Measurements from ENCODE around the gene COPS7B. TPM values are rescaled to one million over a fixed set of nuclear protein-coding genes. Genes with fewer than 3 reads are reported as not detected.

The COPS7B gene
- total and polyA plus RNA-seq, 10 of the 15 experiments (the other 5 are each of a cell fraction or from before 2014, with no cell fraction given), result 6.3 to 58.8 (median 40.4) TPM

DNA sequence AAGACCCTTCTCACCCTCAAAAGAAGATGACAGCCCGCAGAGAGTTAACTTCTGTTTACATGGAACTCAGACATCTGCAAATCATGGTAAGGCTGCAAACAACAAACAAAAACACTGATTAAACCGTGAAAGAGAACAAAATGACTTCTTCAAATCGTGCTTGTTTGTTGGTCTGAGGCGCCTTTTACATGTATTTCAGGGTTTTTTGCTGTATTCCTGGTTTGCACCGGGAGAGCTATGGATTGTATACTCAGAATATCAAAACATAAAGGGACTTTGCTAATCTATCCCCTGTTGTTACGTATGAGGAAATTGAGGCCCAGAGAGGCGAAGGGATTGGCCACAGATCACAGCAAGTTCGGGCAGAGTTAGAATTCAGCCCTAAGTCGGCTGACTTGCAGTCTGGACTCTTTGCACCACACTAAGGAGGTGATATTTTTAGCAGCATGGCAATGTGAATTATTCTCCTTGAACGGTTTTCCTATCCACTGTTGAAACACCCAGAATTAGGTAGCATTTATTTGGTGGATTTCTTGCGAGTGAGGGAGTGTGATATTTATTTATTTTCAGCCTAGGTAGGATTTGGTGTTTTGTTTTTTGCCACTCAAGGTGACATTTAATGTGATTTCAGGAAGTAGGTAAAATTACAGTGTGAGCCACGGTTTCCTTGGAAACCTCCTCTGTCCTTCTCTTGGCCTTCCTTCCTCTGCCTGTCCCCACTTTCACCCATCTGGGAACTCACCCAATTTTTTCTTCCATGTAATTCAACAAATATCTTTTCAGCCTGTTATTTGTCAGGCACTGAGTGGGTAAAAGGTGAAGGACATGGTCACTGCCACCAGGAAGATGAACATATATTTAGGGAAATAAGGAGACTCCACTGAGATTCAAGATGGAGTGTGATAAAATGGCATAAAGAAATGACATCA lies 4.2 kb upstream of the COPS7B start (continued):
- TF ChIP-seq TCF3 (IDR thresholded peaks at IDR 0.05; ENCODE audit: borderline replicate concordance, insufficient read depth, low read depth, low read length) (no peak), KAT2A (conservative IDR thresholded peaks at IDR 0.05; ENCODE audit: control insufficient read depth, low read depth, low read length) (no peak), KDM1A (IDR thresholded peaks at IDR 0.05; ENCODE audit: borderline replicate concordance) (no peak), HDAC6 (IDR thresholded peaks at IDR 0.05; ENCODE audit: unreplicated experiment) (no peak), BCL11A (IDR thresholded peaks at IDR 0.05; ENCODE audit: low read depth, low read length) (no peak), MTA3 (IDR thresholded peaks at IDR 0.05; ENCODE audit: borderline replicate concordance, low read length) (peak; percentile 55; the same call in 1 of the 2 replicates), MTA2 (IDR thresholded peaks at IDR 0.05; ENCODE audit: low read depth) (no peak), RFX5 (IDR thresholded peaks at IDR 0.05; ENCODE audit: low read depth, low read length) (no peak), HCFC1 (IDR thresholded peaks at IDR 0.05; ENCODE audit: low read length) (no peak), ZZZ3 (IDR thresholded peaks at IDR 0.05; ENCODE audit: control insufficient read depth, insufficient read length, low read depth) (no peak), STAT1 (conservative IDR thresholded peaks at IDR 0.05) (no peak), NBN (IDR thresholded peaks at IDR 0.05) (0 out of 2 replicates have a peak, but pooled peaks have one; percentile 15), YY1 (IDR thresholded peaks at IDR 0.05; ENCODE audit: low read depth, low read length) (no peak), BHLHE40 (IDR thresholded peaks at IDR 0.05; ENCODE audit: borderline replicate concordance in 1 of 2, low read depth in 2 of 2, low read length in 1 of 2) (peak in 1 of 2 experiments; percentile 11; a peak in 1 of 4 replicates)
- TF ChIP-seq, protein P1, sequence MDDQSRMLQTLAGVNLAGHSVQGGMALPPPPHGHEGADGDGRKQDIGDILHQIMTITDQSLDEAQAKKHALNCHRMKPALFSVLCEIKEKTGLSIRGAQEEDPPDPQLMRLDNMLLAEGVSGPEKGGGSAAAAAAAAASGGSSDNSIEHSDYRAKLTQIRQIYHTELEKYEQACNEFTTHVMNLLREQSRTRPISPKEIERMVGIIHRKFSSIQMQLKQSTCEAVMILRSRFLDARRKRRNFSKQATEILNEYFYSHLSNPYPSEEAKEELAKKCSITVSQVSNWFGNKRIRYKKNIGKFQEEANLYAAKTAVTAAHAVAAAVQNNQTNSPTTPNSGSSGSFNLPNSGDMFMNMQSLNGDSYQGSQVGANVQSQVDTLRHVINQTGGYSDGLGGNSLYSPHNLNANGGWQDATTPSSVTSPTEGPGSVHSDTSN (IDR thresholded peaks at IDR 0.05; ENCODE audit: insufficient replicate concordance, low read depth, low read length), result no peak
- TF ChIP-seq, protein P2, sequence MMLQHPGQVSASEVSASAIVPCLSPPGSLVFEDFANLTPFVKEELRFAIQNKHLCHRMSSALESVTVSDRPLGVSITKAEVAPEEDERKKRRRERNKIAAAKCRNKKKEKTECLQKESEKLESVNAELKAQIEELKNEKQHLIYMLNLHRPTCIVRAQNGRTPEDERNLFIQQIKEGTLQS (IDR thresholded peaks at IDR 0.05; ENCODE audit: borderline replicate concordance, extremely low read depth, low read depth, low read length), result no peak
- TF ChIP-seq, protein P3, sequence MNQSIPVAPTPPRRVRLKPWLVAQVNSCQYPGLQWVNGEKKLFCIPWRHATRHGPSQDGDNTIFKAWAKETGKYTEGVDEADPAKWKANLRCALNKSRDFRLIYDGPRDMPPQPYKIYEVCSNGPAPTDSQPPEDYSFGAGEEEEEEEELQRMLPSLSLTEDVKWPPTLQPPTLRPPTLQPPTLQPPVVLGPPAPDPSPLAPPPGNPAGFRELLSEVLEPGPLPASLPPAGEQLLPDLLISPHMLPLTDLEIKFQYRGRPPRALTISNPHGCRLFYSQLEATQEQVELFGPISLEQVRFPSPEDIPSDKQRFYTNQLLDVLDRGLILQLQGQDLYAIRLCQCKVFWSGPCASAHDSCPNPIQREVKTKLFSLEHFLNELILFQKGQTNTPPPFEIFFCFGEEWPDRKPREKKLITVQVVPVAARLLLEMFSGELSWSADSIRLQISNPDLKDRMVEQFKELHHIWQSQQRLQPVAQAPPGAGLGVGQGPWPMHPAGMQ (IDR thresholded peaks at IDR 0.05; ENCODE audit: borderline replicate concordance), result no peak
- TF ChIP-seq, protein P4, sequence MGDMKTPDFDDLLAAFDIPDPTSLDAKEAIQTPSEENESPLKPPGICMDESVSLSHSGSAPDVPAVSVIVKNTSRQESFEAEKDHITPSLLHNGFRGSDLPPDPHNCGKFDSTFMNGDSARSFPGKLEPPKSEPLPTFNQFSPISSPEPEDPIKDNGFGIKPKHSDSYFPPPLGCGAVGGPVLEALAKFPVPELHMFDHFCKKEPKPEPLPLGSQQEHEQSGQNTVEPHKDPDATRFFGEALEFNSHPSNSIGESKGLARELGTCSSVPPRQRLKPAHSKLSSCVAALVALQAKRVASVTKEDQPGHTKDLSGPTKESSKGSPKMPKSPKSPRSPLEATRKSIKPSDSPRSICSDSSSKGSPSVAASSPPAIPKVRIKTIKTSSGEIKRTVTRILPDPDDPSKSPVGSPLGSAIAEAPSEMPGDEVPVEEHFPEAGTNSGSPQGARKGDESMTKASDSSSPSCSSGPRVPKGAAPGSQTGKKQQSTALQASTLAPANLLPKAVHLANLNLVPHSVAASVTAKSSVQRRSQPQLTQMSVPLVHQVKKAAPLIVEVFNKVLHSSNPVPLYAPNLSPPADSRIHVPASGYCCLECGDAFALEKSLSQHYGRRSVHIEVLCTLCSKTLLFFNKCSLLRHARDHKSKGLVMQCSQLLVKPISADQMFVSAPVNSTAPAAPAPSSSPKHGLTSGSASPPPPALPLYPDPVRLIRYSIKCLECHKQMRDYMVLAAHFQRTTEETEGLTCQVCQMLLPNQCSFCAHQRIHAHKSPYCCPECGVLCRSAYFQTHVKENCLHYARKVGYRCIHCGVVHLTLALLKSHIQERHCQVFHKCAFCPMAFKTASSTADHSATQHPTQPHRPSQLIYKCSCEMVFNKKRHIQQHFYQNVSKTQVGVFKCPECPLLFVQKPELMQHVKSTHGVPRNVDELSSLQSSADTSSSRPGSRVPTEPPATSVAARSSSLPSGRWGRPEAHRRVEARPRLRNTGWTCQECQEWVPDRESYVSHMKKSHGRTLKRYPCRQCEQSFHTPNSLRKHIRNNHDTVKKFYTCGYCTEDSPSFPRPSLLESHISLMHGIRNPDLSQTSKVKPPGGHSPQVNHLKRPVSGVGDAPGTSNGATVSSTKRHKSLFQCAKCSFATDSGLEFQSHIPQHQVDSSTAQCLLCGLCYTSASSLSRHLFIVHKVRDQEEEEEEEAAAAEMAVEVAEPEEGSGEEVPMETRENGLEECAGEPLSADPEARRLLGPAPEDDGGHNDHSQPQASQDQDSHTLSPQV (IDR thresholded peaks at IDR 0.05), result no peak
- TF ChIP-seq, protein P5, sequence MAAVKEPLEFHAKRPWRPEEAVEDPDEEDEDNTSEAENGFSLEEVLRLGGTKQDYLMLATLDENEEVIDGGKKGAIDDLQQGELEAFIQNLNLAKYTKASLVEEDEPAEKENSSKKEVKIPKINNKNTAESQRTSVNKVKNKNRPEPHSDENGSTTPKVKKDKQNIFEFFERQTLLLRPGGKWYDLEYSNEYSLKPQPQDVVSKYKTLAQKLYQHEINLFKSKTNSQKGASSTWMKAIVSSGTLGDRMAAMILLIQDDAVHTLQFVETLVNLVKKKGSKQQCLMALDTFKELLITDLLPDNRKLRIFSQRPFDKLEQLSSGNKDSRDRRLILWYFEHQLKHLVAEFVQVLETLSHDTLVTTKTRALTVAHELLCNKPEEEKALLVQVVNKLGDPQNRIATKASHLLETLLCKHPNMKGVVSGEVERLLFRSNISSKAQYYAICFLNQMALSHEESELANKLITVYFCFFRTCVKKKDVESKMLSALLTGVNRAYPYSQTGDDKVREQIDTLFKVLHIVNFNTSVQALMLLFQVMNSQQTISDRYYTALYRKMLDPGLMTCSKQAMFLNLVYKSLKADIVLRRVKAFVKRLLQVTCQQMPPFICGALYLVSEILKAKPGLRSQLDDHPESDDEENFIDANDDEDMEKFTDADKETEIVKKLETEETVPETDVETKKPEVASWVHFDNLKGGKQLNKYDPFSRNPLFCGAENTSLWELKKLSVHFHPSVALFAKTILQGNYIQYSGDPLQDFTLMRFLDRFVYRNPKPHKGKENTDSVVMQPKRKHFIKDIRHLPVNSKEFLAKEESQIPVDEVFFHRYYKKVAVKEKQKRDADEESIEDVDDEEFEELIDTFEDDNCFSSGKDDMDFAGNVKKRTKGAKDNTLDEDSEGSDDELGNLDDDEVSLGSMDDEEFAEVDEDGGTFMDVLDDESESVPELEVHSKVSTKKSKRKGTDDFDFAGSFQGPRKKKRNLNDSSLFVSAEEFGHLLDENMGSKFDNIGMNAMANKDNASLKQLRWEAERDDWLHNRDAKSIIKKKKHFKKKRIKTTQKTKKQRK (IDR thresholded peaks at IDR 0.05; ENCODE audit: low read depth, low read length), result no peak

All from GM12878 (cell line).